ENCODE results near the gene PDXDC1.
"Not testable (repeated sequence)": the region's sequence is repeated elsewhere in the genome, so short reads cannot be mapped to it uniquely, and the experiment has no call there.

Gene PDXDC1

DNA sequence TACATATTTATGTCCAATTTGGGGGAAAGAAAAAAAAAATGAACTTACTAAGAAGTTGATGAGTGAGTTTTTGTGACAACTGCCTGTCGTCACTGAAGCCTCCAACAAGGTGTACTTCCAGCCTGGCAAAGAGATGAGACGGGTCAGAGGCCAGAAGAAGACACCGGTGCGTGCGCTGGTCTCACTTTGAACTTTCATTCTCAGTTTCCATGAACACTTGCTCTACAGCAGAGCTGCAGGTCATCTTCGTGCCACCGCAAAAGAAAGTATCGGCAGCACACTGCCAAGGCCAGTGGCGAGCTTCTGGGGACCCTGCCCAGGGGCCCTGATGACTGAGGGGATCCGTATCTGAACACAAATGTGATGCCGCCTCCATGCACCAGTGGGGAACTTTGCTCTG lies 69.5 kb downstream of the PDXDC1 start:
- no peak overlapping the region for H3K9ac ChIP-seq (ENCODE audit: low read length)
- H3K79me2 ChIP-seq (ENCODE audit: insufficient read depth, low read length), result no peaks in the 10 kb centered on the region
- H3K36me3 ChIP-seq (ENCODE audit: low read length), result 0 out of 2 replicates have a peak, but pooled peaks cover 2% of the 10 kb centered on the region

GRCh38 chr16:15045270-15045669 lies 70.4 kb downstream of the PDXDC1 start:
- H3K27me3 ChIP-seq (ENCODE audit: low read length); H3K79me2 ChIP-seq (ENCODE audit: insufficient read depth, low read length); H3K27ac ChIP-seq (ENCODE audit: low read depth, low read length); H3K4me2 ChIP-seq (ENCODE audit: low read depth, low read length, poor library complexity, severe bottlenecking); H3K9ac ChIP-seq (ENCODE audit: low read length); H2AFZ ChIP-seq (ENCODE audit: low read depth, low read length, severe bottlenecking); H3K4me3 ChIP-seq (ENCODE audit: insufficient read depth, low read length, poor library complexity, severe bottlenecking); H3F3A ChIP-seq (ENCODE audit: insufficient read depth); H3K9me2 ChIP-seq (replicated peaks; ENCODE audit: insufficient read depth, low read length); H4K20me1 ChIP-seq (ENCODE audit: low read depth, low read length); H3K9me3 ChIP-seq (ENCODE audit: insufficient read depth, low read length); H3K36me3 ChIP-seq (ENCODE audit: low read length): not testable (repeated sequence)

More for the DNA sequence above, 69.5 kb downstream of the PDXDC1 start:
- Histone ChIP-seq H3F3A (ENCODE audit: insufficient read depth) (no peaks in the 10 kb centered on the region), H3K9me3 (ENCODE audit: insufficient read depth, low read length) (no peaks in the 10 kb centered on the region), H3K9me2 (replicated peaks; ENCODE audit: insufficient read depth, low read length) (no peaks in the 10 kb centered on the region), H2AFZ (ENCODE audit: low read depth, low read length, severe bottlenecking) (no peak overlapping the region), H4K20me1 (ENCODE audit: low read depth, low read length) (no peaks in the 10 kb centered on the region), H3K27me3 (ENCODE audit: low read length) (no peaks in the 10 kb centered on the region), H3K4me3 (ENCODE audit: insufficient read depth, low read length, poor library complexity, severe bottlenecking) (no peak overlapping the region), H3K4me2 (ENCODE audit: low read depth, low read length, poor library complexity, severe bottlenecking) (no peak overlapping the region), H3K27ac (ENCODE audit: low read depth, low read length) (no peak overlapping the region)
- TF ChIP-seq, protein P1, sequence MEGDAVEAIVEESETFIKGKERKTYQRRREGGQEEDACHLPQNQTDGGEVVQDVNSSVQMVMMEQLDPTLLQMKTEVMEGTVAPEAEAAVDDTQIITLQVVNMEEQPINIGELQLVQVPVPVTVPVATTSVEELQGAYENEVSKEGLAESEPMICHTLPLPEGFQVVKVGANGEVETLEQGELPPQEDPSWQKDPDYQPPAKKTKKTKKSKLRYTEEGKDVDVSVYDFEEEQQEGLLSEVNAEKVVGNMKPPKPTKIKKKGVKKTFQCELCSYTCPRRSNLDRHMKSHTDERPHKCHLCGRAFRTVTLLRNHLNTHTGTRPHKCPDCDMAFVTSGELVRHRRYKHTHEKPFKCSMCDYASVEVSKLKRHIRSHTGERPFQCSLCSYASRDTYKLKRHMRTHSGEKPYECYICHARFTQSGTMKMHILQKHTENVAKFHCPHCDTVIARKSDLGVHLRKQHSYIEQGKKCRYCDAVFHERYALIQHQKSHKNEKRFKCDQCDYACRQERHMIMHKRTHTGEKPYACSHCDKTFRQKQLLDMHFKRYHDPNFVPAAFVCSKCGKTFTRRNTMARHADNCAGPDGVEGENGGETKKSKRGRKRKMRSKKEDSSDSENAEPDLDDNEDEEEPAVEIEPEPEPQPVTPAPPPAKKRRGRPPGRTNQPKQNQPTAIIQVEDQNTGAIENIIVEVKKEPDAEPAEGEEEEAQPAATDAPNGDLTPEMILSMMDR (IDR thresholded peaks at IDR 0.05; ENCODE audit: insufficient read depth, low read length, poor library complexity, severe bottlenecking), result no peak
- no peak for TF ChIP-seq EZH2phosphoT487 (conservative IDR thresholded peaks at IDR 0.05; ENCODE audit: low read length)

DNA sequence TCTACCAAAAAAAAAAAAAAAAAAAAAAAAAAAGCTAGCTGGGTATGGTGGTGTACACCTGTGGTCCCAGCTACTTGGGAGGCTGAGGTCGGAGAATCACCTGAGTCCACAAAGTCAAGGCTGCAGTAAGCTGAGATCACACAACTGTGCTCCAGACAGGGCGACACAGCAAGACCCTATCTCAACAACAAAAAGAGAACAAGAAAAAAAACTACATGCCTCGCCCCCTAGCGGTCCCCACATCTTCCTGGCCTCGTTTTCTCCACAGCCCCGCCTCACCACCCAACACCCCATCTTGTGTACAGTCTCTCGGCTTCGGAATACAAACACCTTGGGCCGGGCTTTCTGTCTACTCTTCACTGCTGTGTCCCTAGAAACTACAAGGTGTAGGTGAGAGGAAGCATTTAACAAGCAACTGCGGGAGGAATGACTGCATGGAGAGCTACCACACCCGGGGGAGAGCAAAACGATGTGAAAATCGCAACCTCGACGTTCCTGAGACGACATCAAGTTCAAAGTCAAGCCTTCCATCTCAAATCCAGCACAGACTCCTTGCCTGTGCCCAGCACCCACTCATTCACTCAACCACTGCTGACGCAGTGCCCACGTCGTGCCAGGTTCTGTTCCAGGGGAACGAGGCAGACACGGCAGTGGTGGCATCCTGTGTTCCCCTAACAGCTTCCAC lies 72.0 kb downstream of the PDXDC1 start:
- peaks cover 12% of the 10 kb centered on the region; the same call in 1 of the 2 replicates for H3K79me2 ChIP-seq (ENCODE audit: insufficient read depth, low read length)
- H3F3A ChIP-seq (ENCODE audit: insufficient read depth), result no peaks in the 10 kb centered on the region
- no peak overlapping the region for H3K27ac ChIP-seq (ENCODE audit: low read depth, low read length)
- no peaks in the 10 kb centered on the region for H3K9me3 ChIP-seq (ENCODE audit: insufficient read depth, low read length)
- TF ChIP-seq, protein P1 (IDR thresholded peaks at IDR 0.05; ENCODE audit: insufficient read depth, low read length, poor library complexity, severe bottlenecking), result no peak
- TF ChIP-seq EZH2phosphoT487 (conservative IDR thresholded peaks at IDR 0.05; ENCODE audit: low read length), result no peak
- no peak overlapping the region for H3K4me3 ChIP-seq (ENCODE audit: insufficient read depth, low read length, poor library complexity, severe bottlenecking)
- no peak overlapping the region for H3K4me2 ChIP-seq (ENCODE audit: low read depth, low read length, poor library complexity, severe bottlenecking)
- no peaks in the 10 kb centered on the region for H3K9me2 ChIP-seq (replicated peaks; ENCODE audit: insufficient read depth, low read length)
- H4K20me1 ChIP-seq (ENCODE audit: low read depth, low read length), result 0 out of 2 replicates have a peak, but pooled peaks cover under 1% of the 10 kb centered on the region
- no peaks in the 10 kb centered on the region for H3K27me3 ChIP-seq (ENCODE audit: low read length)
- H3K9ac ChIP-seq (ENCODE audit: low read length), result no peak overlapping the region
- no peaks in the 10 kb centered on the region for H3K36me3 ChIP-seq (ENCODE audit: low read length)
- H2AFZ ChIP-seq (ENCODE audit: low read depth, low read length, severe bottlenecking), result no peak overlapping the region

- no peak for TF ChIP-seq EZH2phosphoT487 (conservative IDR thresholded peaks at IDR 0.05; ENCODE audit: low read length)
- TF ChIP-seq, protein P1 (IDR thresholded peaks at IDR 0.05; ENCODE audit: insufficient read depth, low read length, poor library complexity, severe bottlenecking), result no peak
- Histone ChIP-seq H3K36me3 (ENCODE audit: low read length) (no peaks in the 10 kb centered on the region), H2AFZ (ENCODE audit: low read depth, low read length, severe bottlenecking) (no peak overlapping the region), H3K4me2 (ENCODE audit: low read depth, low read length, poor library complexity, severe bottlenecking) (no peak overlapping the region), H3K79me2 (ENCODE audit: insufficient read depth, low read length) (peaks cover 32% of the 10 kb centered on the region), H3K9me3 (ENCODE audit: insufficient read depth, low read length) (no peaks in the 10 kb centered on the region), H4K20me1 (ENCODE audit: low read depth, low read length) (0 out of 2 replicates have a peak, but pooled peaks cover 5% of the 10 kb centered on the region), H3F3A (ENCODE audit: insufficient read depth) (no peaks in the 10 kb centered on the region), H3K4me3 (ENCODE audit: insufficient read depth, low read length, poor library complexity, severe bottlenecking) (no peak overlapping the region), H3K9me2 (replicated peaks; ENCODE audit: insufficient read depth, low read length) (no peaks in the 10 kb centered on the region), H3K27ac (ENCODE audit: low read depth, low read length) (no peak overlapping the region), H3K27me3 (ENCODE audit: low read length) (no peaks in the 10 kb centered on the region), H3K9ac (ENCODE audit: low read length) (no peak overlapping the region)
Observed at GRCh38 chr16:15049581-15050180, 74.9 kb downstream of the PDXDC1 start.

GRCh38 chr16:15050440-15050839 lies 75.6 kb downstream of the PDXDC1 start:
- H3F3A ChIP-seq (ENCODE audit: insufficient read depth), result not testable (repeated sequence)
- H3K79me2 ChIP-seq (ENCODE audit: insufficient read depth, low read length), result peaks cover 39% of the 10 kb centered on the region

More at GRCh38 chr16:15050440-15050839, 75.6 kb downstream of the PDXDC1 start:
- not testable (repeated sequence) for H3K4me2 ChIP-seq (ENCODE audit: low read depth, low read length, poor library complexity, severe bottlenecking); H3K9me3 ChIP-seq (ENCODE audit: insufficient read depth, low read length); H3K9ac ChIP-seq (ENCODE audit: low read length); H3K36me3 ChIP-seq (ENCODE audit: low read length); H3K27ac ChIP-seq (ENCODE audit: low read depth, low read length); H4K20me1 ChIP-seq (ENCODE audit: low read depth, low read length); H3K4me3 ChIP-seq (ENCODE audit: insufficient read depth, low read length, poor library complexity, severe bottlenecking); H2AFZ ChIP-seq (ENCODE audit: low read depth, low read length, severe bottlenecking); H3K27me3 ChIP-seq (ENCODE audit: low read length); H3K9me2 ChIP-seq (replicated peaks; ENCODE audit: insufficient read depth, low read length)
